Measurements from ENCODE around the gene TYW3. TPM values are rescaled to one million over a fixed set of nuclear protein-coding genes. Genes with fewer than 3 reads are reported as not detected.

Gene TYW3
- polyA plus RNA-seq, 4 donors, result 28.0 to 37.3 (median 33.8) TPM

GRCh38 chr1:74780594-74780993 is 47.6 kb downstream of the TYW3 start:
- no peak for DNase-seq (ENCODE audit: low read depth in 4 of 4, low spot score in 3 of 4)

- DNase-seq (ENCODE audit: low read depth in 4 of 4, low spot score in 3 of 4), result no peak
Observed at GRCh38 chr1:74785944-74786343, 53.0 kb downstream of the TYW3 start.

- DNase-seq (ENCODE audit: low read depth in 4 of 4, low spot score in 3 of 4), result no peak
Observed at GRCh38 chr1:74790453-74790852, 57.5 kb downstream of the TYW3 start.

GRCh38 chr1:74791491-74791890 is 58.5 kb downstream of the TYW3 start:
- DNase-seq (ENCODE audit: low read depth in 4 of 4, low spot score in 3 of 4), result no peak

- DNase-seq (ENCODE audit: low read depth in 4 of 4, low spot score in 3 of 4), result no peak
Observed at GRCh38 chr1:74799119-74799657, 66.2 kb downstream of the TYW3 start.

- DNase-seq (ENCODE audit: low read depth in 4 of 4, low spot score in 3 of 4), result no peak
Observed at GRCh38 chr1:74811436-74812179, 78.7 kb downstream of the TYW3 start.

GRCh38 chr1:74812180-74812541 is 79.2 kb downstream of the TYW3 start:
- no peak for DNase-seq (ENCODE audit: low read depth in 4 of 4, low spot score in 3 of 4)

Other genes with a start within 250 kb of the TYW3 start
- under 1 TPM in 1 of 4 donors, not detected in 3; 0.04 TPM for gene LRRC53, start 220.5 kb upstream of the TYW3 start, polyA plus RNA-seq (ENCODE audit: insufficient read length in 4 of 4)
- gene ERICH3, start 59.4 kb upstream of the TYW3 start, polyA plus RNA-seq (ENCODE audit: insufficient read length in 4 of 4), result under 1 TPM; 0.52 to 0.76 (median 0.65) TPM
- gene CRYZ, start 102 bp upstream of the TYW3 start, polyA plus RNA-seq (ENCODE audit: insufficient read length in 4 of 4), result 100 to 1,000 TPM in 3 of 4 donors, 10 to 100 TPM in 1; 40.2 to 200 (median 179) TPM

Measured in left renal pelvis (tissue), 4 donors.